ENCODE results near the gene WDR62.

Gene WDR62

DNA sequence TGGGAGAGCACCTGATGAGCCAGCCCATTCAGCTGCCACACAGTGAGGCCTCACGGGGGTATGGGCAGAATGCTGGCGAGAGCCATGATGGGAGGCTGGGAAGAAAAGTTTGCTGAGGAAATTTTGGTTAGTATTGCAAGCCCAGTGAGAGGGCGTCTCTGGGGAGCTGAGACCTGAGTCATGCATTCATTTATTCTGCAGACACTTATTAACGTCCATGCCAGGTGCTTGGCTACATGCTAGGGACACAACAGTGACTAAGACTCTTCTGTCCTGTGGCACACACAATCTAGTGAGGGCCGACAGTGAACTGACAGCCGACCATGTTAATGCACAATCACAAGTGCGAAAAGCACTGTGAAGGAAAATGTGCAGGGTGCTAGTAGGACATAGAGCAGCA is 27.2 kb downstream of the WDR62 start:
- DNase-seq = no peak

DNA sequence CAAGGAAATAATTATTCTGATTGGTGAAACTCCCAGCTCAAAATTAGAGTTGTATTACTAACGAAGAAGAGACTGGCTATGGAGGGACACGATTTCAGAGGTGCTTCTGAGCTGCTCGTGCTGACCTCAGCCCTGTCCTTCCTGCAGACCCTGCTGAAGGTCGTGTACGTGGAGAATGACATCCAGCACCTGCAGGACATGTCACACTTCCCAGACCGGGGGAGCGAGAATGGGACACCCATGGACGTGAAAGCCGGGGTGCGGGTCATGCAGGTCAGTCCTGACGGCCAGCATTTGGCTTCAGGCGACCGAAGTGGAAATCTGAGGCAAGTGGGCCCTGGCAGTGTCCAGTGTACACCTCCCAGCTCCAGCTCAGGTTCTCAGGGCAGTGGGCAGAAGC is 28.2 kb downstream of the WDR62 start:
- DNase-seq = no peak

DNA sequence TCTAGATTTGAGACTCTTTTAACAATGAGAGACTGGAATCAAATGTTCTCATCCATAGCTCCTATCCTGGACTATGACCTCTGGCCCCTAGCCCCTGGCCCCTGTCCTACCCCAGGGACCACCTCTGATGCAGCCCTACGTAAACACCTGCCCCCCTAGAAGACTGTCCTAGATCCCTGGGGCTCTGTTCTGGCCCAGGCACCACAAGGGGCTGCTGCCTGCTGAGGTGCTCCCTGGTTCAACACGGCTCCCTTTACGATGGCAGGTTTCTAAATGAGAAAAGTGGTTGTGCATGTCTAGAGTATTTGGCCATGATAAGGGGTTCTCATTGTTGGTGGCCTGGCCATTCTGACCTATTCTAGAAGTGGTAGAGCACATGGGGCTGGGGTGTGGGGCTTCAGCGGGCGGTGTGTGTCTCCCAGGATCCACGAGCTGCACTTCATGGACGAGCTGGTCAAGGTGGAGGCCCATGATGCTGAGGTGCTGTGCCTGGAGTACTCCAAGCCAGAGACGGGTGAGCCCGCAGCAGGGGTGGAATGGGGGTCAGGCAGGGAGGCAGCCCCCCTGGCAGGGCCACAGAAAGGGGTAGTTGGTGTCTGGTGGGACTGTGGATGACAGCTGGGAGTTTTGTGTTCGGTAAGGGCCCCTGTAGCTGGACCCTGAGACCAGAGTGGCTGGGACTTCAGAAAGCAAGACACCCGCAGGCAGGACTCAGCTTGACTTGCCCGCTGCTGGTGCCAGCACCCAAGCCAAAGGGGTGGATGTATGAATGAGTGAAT is 29.7 kb downstream of the WDR62 start:
- no peak for DNase-seq

DNA sequence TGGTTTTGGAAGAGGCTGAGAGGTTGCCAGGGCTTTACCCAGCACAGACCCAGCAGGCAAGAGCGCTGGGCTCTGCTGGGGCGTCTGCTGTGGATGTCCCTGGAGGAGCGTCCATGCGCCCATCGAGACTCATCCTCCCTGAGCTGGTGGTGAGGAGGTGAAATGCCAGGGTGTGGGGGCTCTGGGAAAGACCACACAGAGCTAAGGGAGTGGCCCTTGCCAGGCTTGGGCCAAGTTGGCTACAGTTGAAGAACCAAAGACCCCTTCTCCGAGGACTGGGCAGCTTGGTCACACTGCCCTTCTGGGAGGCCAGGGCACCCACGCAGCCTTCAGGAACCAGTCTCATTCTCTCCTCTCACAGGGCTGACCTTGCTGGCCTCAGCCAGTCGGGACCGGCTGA is 31.6 kb downstream of the WDR62 start:
- no peak for DNase-seq

DNA sequence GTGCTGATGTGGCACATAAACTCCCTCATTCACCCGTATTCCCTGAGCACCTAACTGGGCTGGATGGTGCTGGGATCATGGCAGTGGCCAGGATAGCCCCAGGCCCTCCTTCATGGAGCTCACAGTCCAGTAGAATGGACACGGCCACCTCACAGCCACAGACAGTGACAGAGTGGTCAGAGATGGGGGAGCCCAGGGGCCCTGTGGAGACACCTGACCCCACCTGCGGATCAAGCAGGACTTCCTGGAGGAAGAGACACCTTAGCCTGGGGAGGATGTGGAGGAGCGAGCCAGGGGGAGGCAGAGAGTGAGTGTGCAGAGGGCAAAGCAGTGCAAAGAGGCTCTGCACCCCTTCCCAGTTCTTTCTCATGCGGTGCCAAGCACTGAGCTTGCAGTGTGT is 35.1 kb downstream of the WDR62 start:
- no peak for DNase-seq

DNA sequence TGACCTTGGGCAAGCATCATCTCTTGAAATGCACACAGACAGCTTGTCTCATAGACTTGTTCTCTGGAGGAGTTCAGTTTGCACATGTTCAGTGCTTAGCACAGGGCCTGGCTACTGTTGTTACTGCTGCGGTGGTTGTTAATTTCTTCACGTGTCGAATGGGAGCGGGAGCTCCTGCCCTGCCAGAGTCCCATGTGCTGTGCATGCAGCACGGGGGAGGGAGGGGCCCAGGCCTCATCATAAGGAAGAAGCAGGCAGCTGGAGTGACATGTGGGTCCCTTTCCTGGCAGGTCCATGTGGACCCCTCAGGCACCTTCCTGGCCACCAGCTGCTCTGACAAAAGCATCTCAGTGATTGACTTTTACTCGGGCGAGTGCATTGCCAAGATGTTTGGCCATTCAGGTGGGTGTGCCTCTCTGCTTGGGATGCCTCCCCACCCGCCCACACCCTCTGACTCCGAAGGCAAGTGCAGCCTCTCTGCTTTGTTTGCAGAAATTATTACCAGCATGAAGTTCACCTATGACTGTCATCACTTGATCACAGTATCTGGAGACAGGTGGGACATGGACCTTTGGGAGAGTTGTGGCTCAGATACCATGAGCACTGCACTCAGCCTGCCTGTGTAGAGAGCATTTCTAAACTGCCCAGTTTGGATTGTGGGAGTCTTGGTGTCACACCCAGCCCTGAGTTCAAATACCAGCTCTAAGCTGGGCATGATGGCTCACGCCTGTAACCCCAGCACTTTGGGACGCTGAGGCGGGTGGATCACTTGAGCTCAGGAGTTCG is 36.4 kb downstream of the WDR62 start:
- DNase-seq = no peak

DNA sequence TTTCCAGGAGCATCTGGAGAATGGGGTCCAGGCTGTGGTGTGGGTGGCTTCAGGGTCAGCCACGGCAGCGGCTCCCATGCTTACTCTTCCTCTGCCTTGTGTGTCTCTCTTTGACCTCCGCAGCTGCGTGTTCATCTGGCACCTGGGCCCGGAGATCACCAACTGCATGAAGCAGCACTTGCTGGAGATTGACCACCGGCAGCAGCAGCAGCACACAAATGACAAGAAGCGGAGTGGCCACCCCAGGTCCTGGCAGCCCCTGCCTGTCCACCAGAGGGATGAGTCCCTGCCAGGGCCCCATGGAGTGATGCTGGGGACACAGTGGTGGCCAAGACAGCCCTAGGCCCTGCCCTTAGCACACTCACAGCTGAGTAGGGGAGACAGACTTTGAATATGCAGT is 37.9 kb downstream of the WDR62 start:
- no peak for DNase-seq

DNA sequence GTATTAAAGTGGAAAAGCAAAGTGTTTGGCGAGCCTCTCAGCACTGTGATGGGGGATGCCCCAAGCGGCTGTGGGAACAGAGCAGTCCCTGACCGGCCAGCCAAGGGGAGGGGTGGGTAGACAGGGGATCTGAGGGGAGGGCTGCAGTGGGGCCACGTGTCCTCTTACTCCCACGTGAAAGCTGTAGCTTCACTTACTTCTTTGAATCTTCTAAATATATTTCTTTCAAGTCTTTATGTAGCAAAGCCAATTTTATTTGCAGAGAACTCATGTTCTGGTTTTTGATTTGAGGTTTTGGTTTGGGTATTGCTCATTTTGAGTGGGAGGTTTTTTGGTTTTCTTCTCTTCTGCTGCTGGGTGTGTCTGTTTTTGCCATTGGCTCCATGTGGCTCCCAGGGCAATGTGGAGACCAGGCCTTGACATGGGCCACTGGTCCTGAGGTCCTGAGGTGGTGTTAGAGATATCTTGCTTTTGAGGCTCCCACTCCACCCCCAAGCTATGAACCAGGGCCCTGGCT is 38.5 kb downstream of the WDR62 start:
- no peak for DNase-seq

DNA sequence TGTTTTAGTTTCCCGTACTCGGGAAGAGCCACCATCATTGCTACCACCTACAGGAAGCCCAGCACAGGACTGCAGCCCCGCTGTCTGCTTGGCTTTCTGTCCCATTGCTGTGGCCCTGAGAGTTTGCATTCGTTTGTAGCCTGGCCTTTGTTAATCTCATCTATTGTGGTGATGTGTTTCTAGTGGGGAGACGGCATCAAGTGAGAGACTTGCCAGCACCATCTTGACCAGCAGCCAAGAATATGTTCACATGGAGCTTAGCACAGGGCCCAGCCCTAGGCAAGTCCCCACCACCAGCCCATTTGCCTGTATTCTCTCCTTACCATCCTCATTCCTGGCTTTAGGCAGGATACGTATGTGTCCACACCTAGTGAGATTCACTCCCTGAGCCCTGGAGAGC is 39.0 kb downstream of the WDR62 start:
- no peak for DNase-seq

DNA sequence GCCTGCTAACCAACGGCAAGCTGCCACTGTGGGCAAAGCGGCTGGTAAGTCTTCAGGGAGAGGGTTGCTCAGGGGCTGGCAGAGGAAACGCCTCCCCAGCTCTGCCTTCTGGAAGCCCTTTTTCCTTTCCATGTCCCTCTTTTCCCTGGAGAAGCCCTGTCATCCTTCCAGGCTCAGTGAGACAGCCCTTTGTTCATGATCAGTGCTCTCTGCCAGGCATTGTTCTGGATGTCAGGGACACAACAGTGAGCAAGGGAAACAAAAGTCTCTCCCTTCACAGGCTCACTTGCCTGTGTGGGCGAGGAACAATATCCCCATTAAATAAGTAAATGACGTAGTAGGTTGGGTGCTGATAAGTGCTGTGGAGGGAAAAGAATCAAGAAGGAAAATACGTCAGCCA is 42.3 kb downstream of the WDR62 start:
- DNase-seq = no peak

DNA sequence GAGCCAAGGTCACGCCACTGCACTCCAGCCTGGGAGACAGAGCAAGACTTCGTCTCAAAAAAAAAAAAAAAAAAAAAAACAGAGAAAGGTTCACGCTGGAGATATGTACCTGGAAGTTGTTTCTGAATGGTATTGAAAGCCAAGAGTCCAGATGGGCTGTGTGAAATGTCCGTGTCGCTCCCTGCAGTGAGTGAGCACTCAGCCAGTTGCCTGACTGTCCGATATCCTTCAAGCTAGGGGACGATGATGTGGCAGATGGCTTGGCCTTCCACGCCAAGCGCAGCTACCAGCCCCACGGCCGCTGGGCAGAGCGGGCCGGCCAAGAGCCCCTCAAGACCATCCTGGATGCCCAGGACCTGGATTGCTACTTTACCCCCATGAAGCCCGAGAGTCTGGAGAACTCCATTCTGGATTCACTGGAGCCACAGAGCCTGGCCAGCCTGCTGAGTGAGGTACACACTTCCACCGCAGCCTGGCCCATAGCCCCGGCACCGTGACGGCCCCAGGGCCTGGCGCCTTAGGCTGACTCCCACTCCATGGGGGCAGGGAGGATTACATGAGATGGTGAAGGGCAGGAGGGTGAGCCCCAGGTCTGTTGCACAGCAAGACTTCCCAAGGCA is 44.6 kb downstream of the WDR62 start:
- no peak for DNase-seq

DNA sequence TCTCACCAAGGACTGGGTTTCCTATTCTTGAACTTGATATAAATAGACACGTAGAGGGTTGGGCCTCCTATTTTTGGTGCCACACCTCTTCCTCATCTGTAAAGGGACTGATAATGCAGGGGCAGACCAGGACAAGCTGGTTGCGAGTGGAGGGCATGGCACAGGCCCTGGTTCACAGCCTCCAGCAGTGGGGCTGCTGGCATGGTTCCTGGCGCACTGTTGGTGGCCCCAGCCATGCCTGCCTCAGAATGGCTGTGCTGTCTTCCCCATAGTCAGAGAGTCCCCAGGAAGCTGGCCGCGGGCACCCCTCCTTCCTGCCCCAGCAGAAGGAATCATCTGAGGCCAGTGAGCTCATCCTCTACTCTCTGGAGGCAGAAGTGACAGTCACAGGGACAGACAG is 45.8 kb downstream of the WDR62 start:
- DNase-seq = no peak

DNA sequence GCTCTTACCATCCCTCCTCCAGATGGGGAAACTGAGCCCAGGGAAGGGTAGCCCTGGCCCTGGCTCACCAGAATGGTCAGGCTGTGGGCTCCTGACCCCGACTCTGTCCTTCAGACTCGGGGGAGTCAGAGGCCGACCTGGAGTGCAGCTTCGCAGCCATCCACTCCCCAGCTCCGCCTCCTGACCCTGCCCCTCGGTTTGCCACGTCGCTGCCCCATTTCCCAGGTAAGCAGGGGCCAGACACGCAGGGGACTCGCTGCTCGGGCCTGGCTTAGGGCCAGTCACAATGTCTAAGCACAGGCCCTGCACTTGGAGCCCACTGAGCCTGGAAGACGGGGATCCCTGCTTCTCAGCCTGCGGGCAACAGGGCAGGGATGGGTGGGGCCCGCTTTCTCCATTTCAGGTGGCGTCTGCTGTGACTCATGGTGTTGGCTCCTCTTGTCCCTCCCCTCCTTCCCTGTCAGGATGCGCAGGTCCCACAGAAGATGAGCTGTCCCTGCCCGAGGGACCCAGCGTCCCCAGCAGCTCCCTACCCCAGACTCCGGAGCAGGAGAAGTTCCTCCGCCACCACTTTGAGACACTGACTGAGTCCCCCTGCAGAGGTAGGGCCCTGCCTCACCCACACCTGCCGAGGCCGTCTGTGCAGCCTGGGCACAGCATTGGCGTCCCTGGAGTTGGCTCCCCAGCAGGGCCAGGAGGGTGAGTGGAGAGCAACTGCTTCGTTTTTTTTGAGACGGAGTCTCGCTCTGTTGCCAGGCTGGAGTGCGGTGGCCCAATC is 47.0 kb downstream of the WDR62 start:
- DNase-seq = no peak

DNA sequence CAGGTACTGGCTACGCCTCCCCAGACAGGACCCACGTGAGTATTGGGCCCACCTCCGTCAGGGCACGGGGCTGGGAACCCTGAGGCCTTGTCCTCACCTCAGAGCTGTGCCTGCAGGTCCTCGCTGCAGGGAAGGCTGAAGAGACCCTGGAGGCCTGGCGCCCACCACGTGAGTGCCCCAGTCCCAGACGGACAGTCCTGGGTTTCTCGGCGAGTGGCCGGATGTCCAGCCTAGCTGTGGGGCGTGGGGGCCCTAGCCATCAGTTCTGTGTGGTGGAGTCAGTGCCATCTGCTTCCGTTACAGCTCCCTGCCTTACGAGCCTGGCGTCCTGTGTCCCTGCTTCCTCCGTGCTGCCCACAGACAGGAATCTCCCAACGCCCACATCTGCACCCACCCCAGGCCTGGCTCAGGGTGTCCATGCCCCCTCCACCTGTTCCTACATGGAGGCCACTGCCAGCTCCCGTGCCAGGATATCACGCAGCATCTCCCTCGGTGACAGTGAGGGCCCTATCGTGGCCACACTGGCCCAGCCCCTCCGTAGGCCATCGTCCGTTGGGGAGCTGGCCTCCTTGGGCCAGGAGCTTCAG is 48.4 kb downstream of the WDR62 start:
- no peak for DNase-seq

DNA sequence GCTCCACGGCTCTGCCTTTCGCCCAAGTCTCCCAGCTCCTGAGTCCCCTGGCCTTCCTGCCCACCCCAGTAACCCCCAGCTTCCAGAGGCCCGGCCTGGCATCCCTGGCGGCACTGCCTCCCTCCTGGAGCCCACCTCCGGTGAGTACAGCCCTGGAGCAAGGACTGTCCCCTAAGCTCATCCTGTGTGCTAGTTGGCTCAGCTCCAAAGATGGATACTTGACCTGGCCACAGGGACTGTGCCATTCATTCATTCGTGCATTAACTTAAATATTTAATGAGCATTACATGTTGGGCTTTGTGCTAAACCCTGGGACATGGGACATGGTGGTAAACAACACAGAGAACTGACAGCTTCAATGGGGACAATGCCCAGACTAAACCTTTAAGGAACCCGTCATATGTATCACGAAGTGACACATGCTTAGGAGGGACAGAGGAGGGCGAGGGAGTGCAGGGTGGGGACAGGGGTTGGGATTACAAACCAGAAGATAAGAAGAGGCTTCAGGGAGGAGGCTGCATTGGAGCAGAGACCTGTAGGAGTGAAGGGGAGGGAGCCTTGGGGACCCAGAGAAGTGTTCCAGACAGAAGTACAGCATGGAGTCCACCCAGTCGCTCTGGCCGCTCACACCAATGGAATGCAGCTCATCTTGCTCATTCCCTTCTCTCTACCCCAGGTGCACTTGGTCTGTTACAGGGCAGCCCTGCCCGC is 49.3 kb downstream of the WDR62 start:
- no peak for DNase-seq

DNA sequence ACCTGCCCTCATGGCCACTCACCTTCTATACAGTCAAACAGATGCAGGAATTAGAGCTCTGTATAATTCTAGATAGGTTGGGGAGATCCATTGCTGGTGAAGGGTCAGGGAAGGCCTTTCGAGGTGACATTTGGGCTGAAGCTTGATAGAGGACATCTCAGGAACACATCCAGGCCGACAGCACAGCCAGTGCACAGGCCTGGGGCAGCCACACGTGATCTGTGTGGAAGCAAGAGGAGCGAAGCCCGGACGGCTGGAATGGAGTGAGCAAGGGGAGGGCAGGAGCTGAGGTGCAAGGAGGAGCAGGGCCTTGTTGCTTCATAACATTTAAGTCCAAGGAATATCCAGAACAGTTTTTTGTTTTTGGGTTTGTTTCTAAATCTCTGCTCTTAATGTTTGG is 51.7 kb downstream of the WDR62 start:
- DNase-seq = no peak

DNA sequence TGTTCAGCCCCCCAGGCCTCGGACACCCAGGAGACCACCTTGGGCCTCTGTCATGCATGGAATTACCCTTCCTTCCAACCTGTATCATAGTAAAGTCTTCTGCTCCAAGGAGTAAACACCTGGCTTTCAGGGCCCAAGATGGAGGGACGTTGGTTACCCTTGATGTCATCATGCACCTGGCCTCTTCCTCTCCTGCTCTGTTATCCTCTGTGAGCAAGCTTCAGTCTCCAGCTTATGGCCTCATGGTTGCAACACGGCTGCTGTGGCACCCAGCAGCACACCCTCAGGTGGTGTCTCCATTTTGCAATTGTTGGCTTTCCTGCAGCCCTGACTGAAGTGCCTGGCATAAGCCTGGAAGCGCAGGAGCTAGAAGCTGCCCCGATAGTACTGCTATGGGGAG is 52.3 kb downstream of the WDR62 start:
- DNase-seq = no peak

DNA sequence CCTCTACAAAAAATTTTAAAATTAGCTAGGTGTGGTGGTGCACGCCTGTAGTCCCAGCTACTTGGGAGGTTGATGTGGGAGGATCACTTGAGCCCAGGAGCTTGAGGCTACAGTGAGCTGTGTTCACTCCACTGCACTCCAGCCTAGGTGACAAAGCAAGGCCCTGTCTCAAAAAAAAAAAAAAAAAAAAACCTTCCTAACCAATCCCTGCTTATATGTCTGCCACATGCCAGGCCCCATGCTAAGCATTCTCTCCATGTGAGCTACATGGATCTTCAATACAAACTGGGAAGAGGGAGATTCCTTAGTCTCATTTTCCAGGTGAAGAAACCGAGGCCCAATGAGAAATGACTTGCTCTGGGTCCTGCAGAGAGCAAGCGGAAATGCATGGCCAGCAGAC is 54.0 kb downstream of the WDR62 start:
- DNase-seq = no peak

DNA sequence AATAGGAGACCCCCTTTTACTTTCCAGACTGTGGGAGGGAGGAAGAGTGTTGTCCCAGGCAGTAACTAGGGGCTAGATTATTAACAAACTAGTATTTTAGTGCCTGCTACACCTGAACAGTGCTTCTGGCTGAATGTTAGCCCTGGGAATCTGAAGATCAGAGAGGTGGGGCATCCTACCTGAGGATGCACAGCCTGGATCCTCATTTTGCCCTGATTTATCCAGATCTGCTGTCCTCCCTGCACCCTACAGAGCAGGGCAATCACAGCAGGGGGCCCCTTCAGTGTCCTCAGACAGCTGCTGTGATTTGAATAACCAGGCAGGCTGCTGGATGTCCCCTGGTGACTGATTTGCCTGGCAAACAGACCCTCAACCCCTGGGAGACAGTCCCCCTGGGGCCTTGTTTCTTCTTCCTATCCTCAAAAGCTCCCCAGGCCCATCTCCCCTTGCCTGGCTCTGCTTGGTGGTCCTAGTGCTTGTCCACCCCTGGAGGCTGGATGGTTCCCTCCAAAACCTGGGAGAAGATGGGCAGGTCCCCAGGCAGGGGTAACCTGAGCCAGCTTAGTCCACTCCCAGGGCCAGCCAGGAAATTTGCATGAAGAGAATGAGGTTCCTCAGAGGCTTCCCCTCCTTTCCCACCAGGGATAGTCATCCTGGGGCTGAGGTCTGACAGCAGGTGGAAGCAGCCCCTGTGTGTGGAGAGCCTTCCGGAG is 55.9 kb downstream of the WDR62 start, which contains the start of gene OVOL3:
OVOL3 (plus strand) TSS at position 657 of the 713 bp plus-strand sequence. CDS start 60 bp downstream, outside the sequence.
- DNase-seq = no peak

DNA sequence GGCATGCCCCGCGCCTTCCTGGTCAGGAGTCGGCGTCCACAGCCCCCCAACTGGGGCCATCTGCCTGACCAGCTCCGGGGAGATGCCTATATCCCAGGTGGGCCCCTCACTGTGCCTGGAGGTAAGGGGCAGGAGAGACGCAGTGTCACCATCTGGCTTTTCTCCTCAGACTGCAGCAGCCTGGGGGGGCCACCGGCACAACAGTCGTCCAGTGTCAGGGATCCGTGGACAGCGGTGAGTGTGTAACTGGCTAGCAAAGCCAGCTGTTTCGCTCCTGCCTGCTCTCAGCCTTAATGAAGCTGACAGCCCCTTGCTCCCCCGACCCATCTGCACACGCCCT is 56.5 kb downstream of the WDR62 start:
- no peak for DNase-seq

DNA sequence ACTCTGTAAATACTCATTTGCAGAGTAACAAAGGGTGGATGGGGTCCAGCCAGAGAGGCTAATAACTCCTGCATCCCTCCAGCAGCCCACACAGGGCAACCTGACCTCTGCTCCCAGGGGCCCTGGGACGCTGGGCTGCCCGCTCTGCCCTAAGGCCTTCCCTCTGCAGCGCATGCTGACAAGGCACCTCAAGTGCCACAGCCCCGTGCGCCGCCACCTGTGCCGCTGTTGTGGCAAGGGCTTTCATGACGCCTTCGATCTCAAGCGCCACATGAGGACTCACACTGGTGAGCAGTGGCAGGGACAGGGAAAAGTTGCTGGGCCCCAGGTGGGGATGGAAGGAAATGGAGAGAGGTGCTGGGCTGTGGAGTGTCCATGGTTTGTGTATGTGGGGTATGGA is 58.0 kb downstream of the WDR62 start:
- DNase-seq = no peak
